K562 (cell line): Measurements from ENCODE around the gene CCL4. TPM values are rescaled to one million over a fixed set of nuclear protein-coding genes. Genes with fewer than 3 reads are reported as not detected.

Experiments
- ATAC-seq: fragments of 200-7000 bp; cut with Tn5 transposase; 3 replicates; pipeline ENCODE4 v1.9.1; 2020; ENCODE audit warnings: moderate library complexity
- BruUV-seq: library from RNA; stranded (reverse); fragments of 400-500 nt; replicated peaks from 2 replicates; lab custom pipeline; 2021; lab: Mats Ljungman, UMichigan
- CTCF ChIA-PET: fragments of 300-600 bp; formaldehyde crosslinking; extraction: SDS; loops from one replicate; lab custom pipeline; 2021; ENCODE audit warnings: low intra/inter-chr PET ratio; lab: Yijun Ruan, JAX
- POLR2A ChIA-PET: fragments of 300-600, 350-650 bp; sonication (Branson Sonifier 250); formaldehyde crosslinking; extraction: SDS; loops from one replicate; lab custom pipeline; 2021; ENCODE audit warnings: antibody characterized with exemption, inconsistent platforms; lab: Yijun Ruan, JAX
- DNase-seq, 4 experiments: peaks; one replicate each; pipeline versions ENCODE4 v3.0.0 to v3.0.0-alpha.2; 2011 to 2018; ENCODE audit warnings: low spot score in 3 of 4, mixed read lengths in 3 of 4; ENCODE audit errors: extremely low read depth in 1 of 4
- FAIRE-seq: peaks from 2 replicates; lab custom pipeline; 2011; peaks lifted over from hg19 to GRCh38; lab: Jason Lieb, UNC
- H2AFZ ChIP-seq: 2 replicates; pipeline ENCODE4 v1.6.0; 2011; ENCODE audit warnings: low read depth, low read length, control low read depth, inconsistent platforms
- H3K27ac ChIP-seq: fragments of 200-600 bp; 3 replicates; pipeline ENCODE4 v1.8.0; 2011; ENCODE audit warnings: low read depth, mild to moderate bottlenecking, control low read depth, inconsistent platforms, low read length, moderate library complexity, mixed read lengths; ENCODE audit errors: extremely low read depth
- H3K27me3 ChIP-seq, 2 experiments: fragments of 300-600 bp in 1 of 2; 2 replicates in 1 of 2; 3 replicates in 1 of 2; pipeline versions ENCODE4 v1.6.0 to v1.8.0; 2011; ENCODE audit warnings: inconsistent platforms in 2 of 2, low read length in 2 of 2, mild to moderate bottlenecking in 1 of 2, mixed read lengths in 1 of 2, moderate library complexity in 1 of 2; ENCODE audit not compliant: control insufficient read depth in 2 of 2, insufficient read depth in 2 of 2
- H3K36me3 ChIP-seq: fragments of 300-600 bp; 3 replicates; pipeline ENCODE4 v1.8.0; 2011; ENCODE audit warnings: mild to moderate bottlenecking, low read length, inconsistent platforms; ENCODE audit not compliant: control insufficient read depth, insufficient read depth
- H3K4me1 ChIP-seq, 2 experiments: fragments of 200-600 bp in 1 of 2; replicated peaks in 1 of 2; 2 replicates in 1 of 2; 3 replicates in 1 of 2; pipeline versions ENCODE4 v1.5.1 to v1.8.0; 2011; ENCODE audit warnings: inconsistent platforms in 2 of 2, low read length in 2 of 2, mild to moderate bottlenecking in 1 of 2, mixed read lengths in 1 of 2, moderate library complexity in 1 of 2; ENCODE audit not compliant: control insufficient read depth in 2 of 2, insufficient read depth in 2 of 2
- H3K4me2 ChIP-seq: 2 replicates; pipeline ENCODE4 v1.6.1; 2011; ENCODE audit warnings: low read length, control low read depth, inconsistent platforms, mixed read lengths; ENCODE audit not compliant: insufficient read depth
- H3K4me3 ChIP-seq: fragments of 200-600 bp; sonication (generic), shearing (Covaris generic); 2 replicates; pipeline ENCODE4 v1.5.1; 2016; ENCODE audit warnings: control low read depth, inconsistent platforms
- H3K79me2 ChIP-seq: fragments of 200-600 bp; 3 replicates; pipeline ENCODE4 v1.8.0; 2011; ENCODE audit warnings: low read length, inconsistent platforms; ENCODE audit not compliant: control insufficient read depth, insufficient read depth
- H3K9ac ChIP-seq, 2 experiments: 2 replicates each; pipeline versions ENCODE4 v1.6.0 to v1.6.1; 2011; ENCODE audit warnings: low read depth in 2 of 2, low read length in 2 of 2, control low read depth in 1 of 2, inconsistent platforms in 1 of 2, mild to moderate bottlenecking in 1 of 2, mixed read lengths in 1 of 2; ENCODE audit not compliant: insufficient read depth in 1 of 2
- H3K9me1 ChIP-seq: one replicate; pipeline ENCODE4 v1.6.0; 2011; ENCODE audit warnings: inconsistent platforms, mild to moderate bottlenecking, low read length, moderate library complexity; ENCODE audit not compliant: control insufficient read depth, insufficient read depth
- H3K9me3 ChIP-seq: replicated peaks from 2 replicates; pipeline ENCODE4 v1.5.1; 2011; ENCODE audit warnings: low read depth, low read length, inconsistent platforms; ENCODE audit not compliant: control insufficient read depth, insufficient read depth
- H4K20me1 ChIP-seq: replicated peaks from 2 replicates; pipeline ENCODE4 v1.6.1; 2011; ENCODE audit warnings: low read length, inconsistent platforms, mixed read lengths; ENCODE audit not compliant: control insufficient read depth, insufficient read depth
- CBX8 ChIP-seq: fragments of 200-600 bp; sonication (generic); IDR thresholded peaks from 2 replicates; pipeline ENCODE4 v1.6.1; 2012; ENCODE audit warnings: borderline replicate concordance, mixed run types, low read depth, mild to moderate bottlenecking, moderate library complexity, mixed read lengths, low read length, control low read depth, inconsistent platforms; ENCODE audit not compliant: poor library complexity, severe bottlenecking; ENCODE audit errors: extremely low read depth
- CTCF ChIP-seq, 3 experiments: IDR thresholded peaks in 2 of 3; conservative IDR thresholded peaks in 1 of 3; 2 replicates each; pipeline ENCODE4 v1.5.1; 2011 to 2012; ENCODE audit warnings: low read length in 3 of 3, mild to moderate bottlenecking in 3 of 3, control low read depth in 2 of 3, improper control_type of control experiment in 1 of 3, inconsistent platforms in 1 of 3, low read depth in 1 of 3, mixed read lengths in 1 of 3, moderate library complexity in 1 of 3; ENCODE audit not compliant: insufficient read depth in 2 of 3
- E2F8 ChIP-seq: fragments of 450-650 bp; IDR thresholded peaks from 2 replicates; pipeline ENCODE4 v1.7.1; 2018; ENCODE audit warnings: mild to moderate bottlenecking, low read depth; ENCODE audit not compliant: partially characterized antibody
- SUPT5H ChIP-seq: fragments of 450-650 bp; IDR thresholded peaks from 2 replicates; pipeline ENCODE4 v1.6.1; 2016
- TARDBP ChIP-seq: fragments of 450-650 bp; IDR thresholded peaks from 2 replicates; pipeline ENCODE4 v1.6.1; 2016
- XRCC4 ChIP-seq: IDR thresholded peaks from one replicate; pipeline ENCODE4 v1.6.1; 2011; ENCODE audit not compliant: insufficient read depth, insufficient read length; ENCODE audit errors: extremely low read depth
- WGBS: fragments of 100-300 bp; shearing (Covaris generic); methylation state at CpG from one replicate; pipeline ENCODE4 v1.1.6; 2016; ENCODE audit warnings: low coverage, mixed read lengths; ENCODE audit not compliant: insufficient coverage; ENCODE audit errors: missing lambda C conversion rate; 5-methylcytosine and 5-hydroxymethylcytosine counted together
- in situ Hi-C: fragments of 300-500 bp; cut with MboI; formaldehyde crosslinking; loops from 4 replicates; pipeline ENCODE4 v1.15.0; 2018; ENCODE audit warnings: inconsistent platforms, mixed read lengths
- intact Hi-C: fragments of 100-400 bp; cut with micrococcal nuclease; formaldehyde crosslinking; loops from 2 replicates; pipeline ENCODE4 v1.14.2; 2022
- polyA plus RNA-seq, 8 experiments: library from polyadenylated mRNA; depleted of rRNA in 4 of 8; stranded (reverse) in 5 of 8; unstranded in 3 of 8; fragments of >200 nt; fragmentation: Nextera tagmentation in 2 of 8; fragmentation: Illumina TruSeq in 1 of 8; extraction: Ambion mirVana in 2 of 8; extraction: Trizol in 1 of 8; gene quantifications; 2 replicates each; pipeline versions ENCODE4 v1.2.1 to v1.2.3, GENCODE V29; 2011 to 2014; ENCODE audit warnings: inconsistent platforms in 1 of 8, missing spikeins in 1 of 8
- total RNA-seq, 7 experiments: library from RNA; depleted of rRNA in 6 of 7; stranded (reverse); fragments of >200 nt in 6 of 7; fragmentation: Illumina TruSeq in 2 of 7; extraction: Trizol in 2 of 7; gene quantifications; 2 replicates each; pipeline versions ENCODE4 v1.2.1 to v1.2.3, GENCODE V29; 2011 to 2021; ENCODE audit warnings: low replicate concordance in 1 of 7

CCL4 gene
- total and polyA plus RNA-seq, 9 of the 15 experiments (the other 6 are each of a cell fraction or from before 2014, with no cell fraction given) = 0.91 TPM; not detected in 8

GRCh38 chr17:36130346-36130745, 26.7 kb downstream of the CCL4 start (continued):
- no peak for TF ChIP-seq SUPT5H

GRCh38 chr17:36131421-36131820, 27.8 kb downstream of the CCL4 start:
- in situ Hi-C loops (no loop called here), intact Hi-C loops (no loop called here)
- Histone ChIP-seq H4K20me1 (no peaks in the 10 kb centered on the region), H3K36me3 (no peaks in the 10 kb centered on the region), H2AFZ (no peak overlapping the region), H3K9me3 (no peaks in the 10 kb centered on the region), H3K4me3 (no peak overlapping the region), H3K4me2 (no peak overlapping the region), H3K4me1 (no peaks in the 10 kb centered on the region), H3K79me2 (no peaks in the 10 kb centered on the region), H3K27ac (no peak overlapping the region), H3K9ac (no peak overlapping the region), H3K9me1 (peaks cover 3% of the 10 kb centered on the region), H3K27me3 (no peaks in the 10 kb centered on the region; a peak in 1 of 5 replicates)
- BruUV-seq = no TSS peak
- FAIRE-seq (no peak), DNase-seq (no peak), ATAC-seq (no peak)
- CTCF ChIA-PET = no interaction called here
- 0% methylated on average over 2 of the region's 2 CpGs for WGBS
- TF ChIP-seq XRCC4 (no peak), CTCF (IDR thresholded peaks at IDR 0.05 in 2 of 3, conservative IDR thresholded peaks at IDR 0.05 in 1 of 3; ENCODE audit: insufficient read depth in 2 of 3, low read depth in 1 of 3, low read length in 3 of 3) (peak in 1 of 3 experiments; percentile 9; a peak in 1 of 6 replicates), CBX8 (no peak), TARDBP (no peak), E2F8 (no peak)
- POLR2A ChIA-PET = no interaction called here
